GM18520 (cell line): ENCODE data around the gene S100A6.

Experiments used
- ATAC-seq: cut with Tn5 transposase; IDR thresholded peaks from one replicate; pipeline ENCODE4 v1.9.1; 2021; ENCODE audit not compliant: unreplicated experiment

Gene S100A6

GRCh38 chr1:153546796-153547559 is 11.2 kb upstream of the S100A6 start:
- no peak for ATAC-seq

- ATAC-seq: no peak
Observed at GRCh38 chr1:153546371-153546770, 10.6 kb upstream of the S100A6 start.

- no peak for ATAC-seq
Observed at GRCh38 chr1:153545067-153546055, 9.6 kb upstream of the S100A6 start, which contains the start of gene S100A4. S100A4 (minus strand) TSS chr1:153545806; CDS start chr1:153544794, 1,012 bp downstream.

- ATAC-seq: no peak
Observed at GRCh38 chr1:153544453-153545066, 8.8 kb upstream of the S100A6 start.

- ATAC-seq: no peak
Observed at GRCh38 chr1:153543736-153544135, 7.9 kb upstream of the S100A6 start.

DNA sequence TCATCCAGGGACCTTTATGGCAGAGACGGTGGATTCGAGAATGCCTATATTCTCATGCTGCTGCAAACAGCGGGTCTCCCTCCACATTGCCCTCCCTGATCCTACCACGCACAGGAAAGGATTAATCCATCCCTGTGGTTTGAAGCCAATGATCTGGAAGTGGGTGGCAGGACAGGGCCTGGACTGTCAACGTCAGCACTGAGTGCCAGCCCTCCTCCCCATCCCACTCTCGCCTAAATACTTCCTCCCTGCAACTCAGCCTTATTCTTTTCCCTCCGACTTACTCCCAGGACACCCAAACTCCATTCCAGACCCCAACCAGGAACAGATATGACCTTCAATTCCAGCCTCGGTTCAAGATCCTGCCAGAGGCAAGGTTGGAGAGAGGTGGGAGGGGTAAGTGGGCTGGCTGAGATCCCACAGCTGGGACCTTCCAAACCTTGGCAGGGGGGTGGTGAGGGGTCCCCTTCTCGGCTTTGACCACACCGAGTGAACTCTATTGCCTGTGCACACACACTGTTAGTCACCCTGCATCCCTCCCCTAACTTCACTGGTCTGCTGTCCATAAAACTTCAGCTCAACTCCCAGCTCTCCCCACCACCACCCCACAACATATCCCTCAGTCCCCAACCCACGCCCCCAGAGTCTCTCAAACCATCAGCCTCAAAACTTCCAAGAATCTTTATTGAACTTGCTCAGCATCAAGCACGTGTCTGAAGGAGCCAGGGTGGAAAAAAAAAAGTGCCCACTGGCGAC is 7.3 kb upstream of the S100A6 start:
- no peak for ATAC-seq

- no peak for ATAC-seq
Observed at GRCh38 chr1:153541641-153542590, 6.1 kb upstream of the S100A6 start.

- ATAC-seq: no peak
Observed at GRCh38 chr1:153540394-153541361, 4.9 kb upstream of the S100A6 start, which contains the start of gene S100A5. S100A5 (minus strand) TSS chr1:153540934; CDS start chr1:153540191, 743 bp downstream.

GRCh38 chr1:153539395-153540093 is 3.8 kb upstream of the S100A6 start:
- no peak for ATAC-seq

- ATAC-seq: no peak
Observed at GRCh38 chr1:153538315-153538821, 2.6 kb upstream of the S100A6 start.

GRCh38 chr1:153537376-153537730 is 1.6 kb upstream of the S100A6 start:
- no peak for ATAC-seq

DNA sequence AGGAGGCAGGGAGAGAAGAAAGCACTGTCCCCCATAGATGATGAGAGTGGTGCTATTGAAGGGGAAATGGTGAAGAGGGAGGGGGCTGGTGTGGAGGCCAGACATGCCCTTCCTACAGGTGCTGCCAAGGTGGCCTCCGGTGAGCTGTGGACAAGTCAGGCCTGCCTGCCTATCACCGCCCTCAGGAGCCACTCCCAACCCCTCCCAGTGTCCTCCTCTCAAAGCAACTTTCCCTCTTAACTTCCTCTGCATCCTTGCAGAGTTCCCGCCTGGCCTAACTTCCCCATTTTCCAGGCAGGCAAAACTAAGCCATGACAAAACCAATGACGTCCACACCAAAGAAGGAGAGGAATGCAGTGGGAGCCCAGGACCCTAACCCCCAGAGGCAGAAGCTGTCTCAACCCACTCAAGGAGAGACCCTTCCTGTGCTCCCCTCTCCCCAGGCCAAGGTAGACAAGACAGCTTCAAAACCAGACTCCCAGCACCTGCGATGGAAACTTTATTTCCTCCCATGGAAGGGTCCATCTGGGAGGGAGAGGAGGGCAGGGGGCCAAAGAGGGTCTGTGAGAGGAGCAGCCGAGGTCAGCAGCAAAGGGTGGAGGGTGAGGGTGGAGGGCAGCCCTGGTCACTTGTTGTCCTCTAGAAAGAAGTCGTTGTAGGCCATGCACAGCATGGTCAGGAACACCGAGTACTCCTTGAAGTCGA is 1.0 kb upstream of the S100A6 start:
- no peak for ATAC-seq

- ATAC-seq: no peak
Observed at GRCh38 chr1:153536012-153536670, 350 bp upstream of the S100A6 start.

- ATAC-seq: no peak
Observed at GRCh38 chr1:153534925-153535241, 908 bp downstream of the S100A6 start.

DNA sequence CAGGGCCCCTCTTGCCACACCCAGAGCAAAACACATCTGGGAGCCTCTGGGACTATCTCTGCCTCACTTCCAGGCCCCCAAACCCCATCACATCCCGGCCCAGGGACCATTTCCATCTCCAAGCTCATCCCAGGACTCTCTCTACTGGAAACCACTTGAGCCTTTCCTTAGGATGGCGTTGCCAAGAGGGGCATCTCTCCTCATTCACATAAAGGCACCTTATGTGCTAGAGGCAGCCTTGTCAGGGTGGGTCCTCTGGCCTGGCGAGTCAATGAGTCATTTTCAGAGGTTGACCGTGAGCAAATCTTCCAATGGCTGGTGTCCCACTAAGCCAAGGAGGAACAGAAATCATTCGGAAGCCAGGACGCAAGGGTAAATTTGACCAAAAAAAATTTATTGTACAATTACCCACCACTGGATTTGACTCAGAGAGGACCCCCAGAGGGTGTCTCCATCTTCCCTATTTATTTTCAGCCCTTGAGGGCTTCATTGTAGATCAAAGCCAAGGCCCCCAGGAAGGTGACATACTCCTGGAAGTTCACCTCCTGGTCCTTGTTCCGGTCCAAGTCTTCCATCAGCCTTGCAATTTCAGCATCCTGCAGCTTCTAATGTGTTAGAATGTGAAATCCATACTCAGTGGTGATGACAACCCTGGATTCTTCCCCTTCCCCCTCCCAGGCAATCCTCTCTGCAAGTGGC is 1.4 kb downstream of the S100A6 start:
- ATAC-seq: no peak

- no peak for ATAC-seq
Observed at GRCh38 chr1:153533689-153534201, 2.0 kb downstream of the S100A6 start.
